Progenitor cell of endocrine pancreas (in vitro differentiated cells): Measurements from ENCODE around the gene ACYP2. TPM values are rescaled to one million over a fixed set of nuclear protein-coding genes. Genes with fewer than 3 reads are reported as not detected.

Experiments used
- DNase-seq: peaks from one replicate; pipeline ENCODE4 v3.0.0; 2021; ENCODE audit warnings: low spot score; ENCODE audit not compliant: unreplicated experiment
- H3K27ac Mint-ChIP-seq: 2 replicates; pipeline ENCODE4 v1.8.0; 2021; ENCODE audit warnings: mild to moderate bottlenecking, moderate library complexity, mixed read lengths
- H3K27me3 Mint-ChIP-seq: 2 replicates; pipeline ENCODE4 v1.8.0; 2021; ENCODE audit warnings: mixed read lengths
- H3K36me3 Mint-ChIP-seq: 2 replicates; pipeline ENCODE4 v1.8.0; 2022; ENCODE audit warnings: mixed read lengths; ENCODE audit not compliant: insufficient read depth
- H3K4me1 Mint-ChIP-seq: 2 replicates; pipeline ENCODE4 v1.8.0; 2021; ENCODE audit warnings: low read depth, mixed read lengths
- H3K4me3 Mint-ChIP-seq: 2 replicates; pipeline ENCODE4 v1.8.0; 2021; ENCODE audit warnings: low read depth, mild to moderate bottlenecking, moderate library complexity, mixed read lengths
- H3K9me3 Mint-ChIP-seq: 2 replicates; pipeline ENCODE4 v1.8.0; 2021; ENCODE audit warnings: low read depth, mixed read lengths
- total RNA-seq: library from RNA; stranded (reverse); gene quantifications from 2 replicates; pipeline ENCODE4 v1.2.1, GENCODE V29; 2021
- TF ChIP-seq, protein P1 (sequence below): fragments of 200-600 bp; sonication (generic); IDR thresholded peaks from one replicate; pipeline ENCODE4 v1.5.0; 2021; ENCODE audit warnings: antibody characterized with exemption, mild to moderate bottlenecking; ENCODE audit not compliant: unreplicated experiment

ACYP2 gene
- total RNA-seq, 1 donor from 2014 or later = 8.6 TPM

DNA sequence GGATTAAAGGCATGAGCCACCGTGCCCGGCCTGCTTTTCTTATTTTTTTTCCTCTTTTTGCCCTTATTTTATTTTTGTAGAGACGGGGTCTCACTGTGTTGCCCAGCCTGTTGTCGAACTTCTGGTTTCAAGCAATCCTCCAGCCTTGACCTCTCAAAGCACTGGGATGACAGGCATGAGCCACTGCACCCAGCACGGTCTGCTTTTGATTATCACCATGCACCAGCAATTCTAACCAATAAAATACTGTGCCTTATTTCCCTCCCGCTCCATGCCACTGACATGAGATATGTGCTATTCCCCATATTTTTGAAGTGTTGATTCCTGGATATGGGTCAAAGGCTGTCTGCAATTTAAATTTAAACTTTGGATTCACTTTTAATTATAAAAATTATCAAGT lies 42.9 kb downstream of the ACYP2 start:
- TF ChIP-seq, protein P1, sequence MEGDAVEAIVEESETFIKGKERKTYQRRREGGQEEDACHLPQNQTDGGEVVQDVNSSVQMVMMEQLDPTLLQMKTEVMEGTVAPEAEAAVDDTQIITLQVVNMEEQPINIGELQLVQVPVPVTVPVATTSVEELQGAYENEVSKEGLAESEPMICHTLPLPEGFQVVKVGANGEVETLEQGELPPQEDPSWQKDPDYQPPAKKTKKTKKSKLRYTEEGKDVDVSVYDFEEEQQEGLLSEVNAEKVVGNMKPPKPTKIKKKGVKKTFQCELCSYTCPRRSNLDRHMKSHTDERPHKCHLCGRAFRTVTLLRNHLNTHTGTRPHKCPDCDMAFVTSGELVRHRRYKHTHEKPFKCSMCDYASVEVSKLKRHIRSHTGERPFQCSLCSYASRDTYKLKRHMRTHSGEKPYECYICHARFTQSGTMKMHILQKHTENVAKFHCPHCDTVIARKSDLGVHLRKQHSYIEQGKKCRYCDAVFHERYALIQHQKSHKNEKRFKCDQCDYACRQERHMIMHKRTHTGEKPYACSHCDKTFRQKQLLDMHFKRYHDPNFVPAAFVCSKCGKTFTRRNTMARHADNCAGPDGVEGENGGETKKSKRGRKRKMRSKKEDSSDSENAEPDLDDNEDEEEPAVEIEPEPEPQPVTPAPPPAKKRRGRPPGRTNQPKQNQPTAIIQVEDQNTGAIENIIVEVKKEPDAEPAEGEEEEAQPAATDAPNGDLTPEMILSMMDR = no peak
- Mint-ChIP-seq H3K27me3 (no peaks in the 10 kb centered on the region), H3K4me1 (no peaks in the 10 kb centered on the region), H3K27ac (no peak overlapping the region), H3K4me3 (no peak overlapping the region), H3K9me3 (peaks cover 18% of the 10 kb centered on the region), H3K36me3 (peaks cover 6% of the 10 kb centered on the region)
- DNase-seq = no peak

- Mint-ChIP-seq H3K27ac (no peak overlapping the region), H3K4me3 (no peak overlapping the region), H3K4me1 (no peaks in the 10 kb centered on the region), H3K9me3 (no peaks in the 10 kb centered on the region), H3K36me3 (no peaks in the 10 kb centered on the region), H3K27me3 (no peaks in the 10 kb centered on the region)
- TF ChIP-seq, protein P1 = no peak
- no peak for DNase-seq
Observed at GRCh38 chr2:54161660-54162424, 46.4 kb downstream of the ACYP2 start.

GRCh38 chr2:54164106-54164505 lies 48.7 kb downstream of the ACYP2 start:
- no peaks in the 10 kb centered on the region for H3K27me3 Mint-ChIP-seq

DNA sequence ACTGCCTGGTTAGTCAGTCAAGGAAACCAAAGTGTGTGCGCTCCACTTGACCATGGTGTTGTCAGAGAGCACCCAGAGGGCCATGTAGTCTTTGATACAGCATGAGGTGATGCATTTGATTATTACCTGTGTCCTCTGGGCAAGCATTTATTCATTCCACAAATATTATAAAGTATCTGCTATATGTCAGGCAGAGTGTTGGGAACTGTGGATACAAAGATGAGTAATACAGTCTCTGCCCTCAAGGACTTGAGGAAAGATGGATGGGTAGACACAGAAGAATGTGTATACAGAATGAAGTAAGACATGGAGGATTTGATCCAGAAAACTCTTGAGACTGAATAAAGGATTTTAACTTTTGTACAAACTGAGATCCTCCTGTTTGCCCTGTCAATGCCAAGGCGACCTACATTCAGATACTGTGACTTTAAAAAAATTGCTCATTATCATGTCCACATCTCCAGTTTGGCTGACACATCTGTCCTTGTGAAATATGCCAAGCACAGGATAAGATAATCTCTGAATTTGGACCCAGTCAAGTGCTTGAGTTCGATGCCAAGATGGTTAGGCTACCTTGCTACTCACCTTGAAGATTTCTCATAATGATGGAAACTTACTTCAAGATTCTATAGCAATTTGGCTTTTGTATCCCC lies 50.8 kb downstream of the ACYP2 start:
- no peaks in the 10 kb centered on the region for H3K9me3 Mint-ChIP-seq
- H3K36me3 Mint-ChIP-seq = no peaks in the 10 kb centered on the region
- no peak overlapping the region for H3K27ac Mint-ChIP-seq
- H3K4me3 Mint-ChIP-seq = no peak overlapping the region
- no peaks in the 10 kb centered on the region for H3K4me1 Mint-ChIP-seq
- DNase-seq = no peak
- no peaks in the 10 kb centered on the region for H3K27me3 Mint-ChIP-seq
- TF ChIP-seq, protein P1 = no peak

More at GRCh38 chr2:54164106-54164505, 48.7 kb downstream of the ACYP2 start:
- no peak for DNase-seq
- H3K27ac Mint-ChIP-seq = no peak overlapping the region
- no peak overlapping the region for H3K4me3 Mint-ChIP-seq
- no peaks in the 10 kb centered on the region for H3K36me3 Mint-ChIP-seq
- TF ChIP-seq, protein P1 = no peak
- H3K9me3 Mint-ChIP-seq = no peaks in the 10 kb centered on the region
- no peaks in the 10 kb centered on the region for H3K4me1 Mint-ChIP-seq

DNA sequence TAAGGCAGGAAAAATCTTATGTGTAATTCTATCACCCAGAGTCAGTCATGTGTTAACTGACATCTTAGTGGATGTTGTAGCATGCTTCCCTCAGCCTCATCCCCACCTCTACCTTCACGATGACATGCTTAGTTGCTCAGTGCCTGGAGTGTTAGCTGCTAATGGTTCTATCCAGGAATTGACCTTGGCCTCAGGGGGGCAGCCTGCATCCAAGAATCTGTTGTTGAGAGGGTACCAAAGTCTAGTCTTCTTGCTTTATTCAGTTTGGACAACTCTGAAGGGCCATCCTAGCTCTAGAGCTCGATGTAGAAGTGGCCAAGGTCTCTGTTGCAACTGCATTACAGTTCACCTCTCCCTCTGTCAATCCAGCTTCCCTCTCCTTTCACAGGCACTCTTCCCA lies 61.2 kb downstream of the ACYP2 start:
- TF ChIP-seq, protein P1 = peak; percentile 42
- H3K9me3 Mint-ChIP-seq = peaks cover 4% of the 10 kb centered on the region

More for the DNA sequence above, 61.2 kb downstream of the ACYP2 start:
- no peak for DNase-seq
- H3K4me3 Mint-ChIP-seq = no peak overlapping the region
- H3K4me1 Mint-ChIP-seq = no peaks in the 10 kb centered on the region
- H3K27me3 Mint-ChIP-seq = no peaks in the 10 kb centered on the region
- no peaks in the 10 kb centered on the region for H3K36me3 Mint-ChIP-seq
- no peak overlapping the region for H3K27ac Mint-ChIP-seq
